Brain microvascular endothelial cell (primary cell): ENCODE data around the gene SRSF1.

ENCODE experiments used
- DNase-seq: peaks from one replicate; pipeline ENCODE4 v3.0.0-alpha.2; 2020
- H3K27ac ChIP-seq: fragments of 250-450 bp; sonication (Bioruptor Pico); 2 replicates; pipeline ENCODE4 v1.5.1; 2020; ENCODE audit warnings: mild to moderate bottlenecking, moderate library complexity
- H3K27me3 ChIP-seq: fragments of 250-450 bp; sonication (Bioruptor Pico); replicated peaks from 2 replicates; pipeline ENCODE4 v1.5.1; 2020; ENCODE audit warnings: mild to moderate bottlenecking
- H3K36me3 ChIP-seq: fragments of 250-450 bp; sonication (Bioruptor Pico); replicated peaks from 2 replicates; pipeline ENCODE4 v1.5.1; 2020; ENCODE audit warnings: mild to moderate bottlenecking
- H3K4me3 ChIP-seq: 2 replicates; pipeline ENCODE4 v1.5.1; 2011; ENCODE audit warnings: low read depth, mild to moderate bottlenecking, control low read depth, low read length, moderate library complexity
- in situ Hi-C: cut with HindIII; loops from 2 replicates; pipeline ENCODE4 v1.10.0; 2017; ENCODE audit warnings: low sequenced_read_pairs, low pct_ligation_motif_present
- TF ChIP-seq, protein P1 (sequence below): IDR thresholded peaks from 2 replicates; pipeline ENCODE4 v1.5.1; 2011; ENCODE audit warnings: low read depth, mild to moderate bottlenecking, moderate library complexity, low read length, control low read depth, inconsistent platforms; ENCODE audit errors: missing control alignments

Gene SRSF1

GRCh38 chr17:58028578-58028977 lies 21.5 kb upstream of the SRSF1 start:
- TF ChIP-seq, protein P1, sequence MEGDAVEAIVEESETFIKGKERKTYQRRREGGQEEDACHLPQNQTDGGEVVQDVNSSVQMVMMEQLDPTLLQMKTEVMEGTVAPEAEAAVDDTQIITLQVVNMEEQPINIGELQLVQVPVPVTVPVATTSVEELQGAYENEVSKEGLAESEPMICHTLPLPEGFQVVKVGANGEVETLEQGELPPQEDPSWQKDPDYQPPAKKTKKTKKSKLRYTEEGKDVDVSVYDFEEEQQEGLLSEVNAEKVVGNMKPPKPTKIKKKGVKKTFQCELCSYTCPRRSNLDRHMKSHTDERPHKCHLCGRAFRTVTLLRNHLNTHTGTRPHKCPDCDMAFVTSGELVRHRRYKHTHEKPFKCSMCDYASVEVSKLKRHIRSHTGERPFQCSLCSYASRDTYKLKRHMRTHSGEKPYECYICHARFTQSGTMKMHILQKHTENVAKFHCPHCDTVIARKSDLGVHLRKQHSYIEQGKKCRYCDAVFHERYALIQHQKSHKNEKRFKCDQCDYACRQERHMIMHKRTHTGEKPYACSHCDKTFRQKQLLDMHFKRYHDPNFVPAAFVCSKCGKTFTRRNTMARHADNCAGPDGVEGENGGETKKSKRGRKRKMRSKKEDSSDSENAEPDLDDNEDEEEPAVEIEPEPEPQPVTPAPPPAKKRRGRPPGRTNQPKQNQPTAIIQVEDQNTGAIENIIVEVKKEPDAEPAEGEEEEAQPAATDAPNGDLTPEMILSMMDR, result no peak
- no peak for DNase-seq
- in situ Hi-C loops, result no loop called here
- Histone ChIP-seq H3K36me3 (no peaks in the 10 kb centered on the region), H3K27ac (no peak overlapping the region), H3K4me3 (no peak overlapping the region), H3K27me3 (peaks cover 2% of the 10 kb centered on the region)

DNA sequence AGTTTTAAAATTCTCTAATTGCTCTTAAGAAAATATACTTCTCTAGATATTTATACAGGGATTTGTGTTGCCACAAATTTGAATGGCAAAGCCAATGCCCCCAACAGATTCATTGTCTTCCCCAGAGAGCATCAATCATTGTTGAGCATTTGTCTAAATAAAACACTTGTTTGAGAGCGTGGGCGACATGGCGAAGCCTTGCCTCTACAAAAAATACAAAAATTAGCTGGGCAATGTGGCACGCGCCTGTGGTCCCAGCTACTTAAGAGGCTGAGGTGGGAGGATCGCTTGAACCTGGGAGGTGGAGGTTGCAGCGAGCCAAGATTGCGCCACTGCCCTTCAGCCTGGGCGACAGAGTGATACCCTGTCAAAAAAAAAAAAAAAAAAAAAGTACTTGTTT lies 13.4 kb upstream of the SRSF1 start:
- in situ Hi-C loops, result no loop called here
- H3K27ac ChIP-seq, result no peak overlapping the region
- TF ChIP-seq, protein P1, result no peak
- H3K4me3 ChIP-seq, result no peak overlapping the region
- peaks cover 1% of the 10 kb centered on the region for H3K27me3 ChIP-seq
- no peaks in the 10 kb centered on the region for H3K36me3 ChIP-seq
- no peak for DNase-seq

GRCh38 chr17:58019521-58019920 lies 12.5 kb upstream of the SRSF1 start:
- Histone ChIP-seq H3K27ac (no peak overlapping the region), H3K36me3 (no peaks in the 10 kb centered on the region), H3K4me3 (no peak overlapping the region), H3K27me3 (no peaks in the 10 kb centered on the region)
- TF ChIP-seq, protein P1, result no peak
- DNase-seq, result no peak
- in situ Hi-C loops, result no loop called here

GRCh38 chr17:58019039-58019438 lies 12.0 kb upstream of the SRSF1 start:
- TF ChIP-seq, protein P1, result no peak
- no peak overlapping the region for H3K4me3 ChIP-seq
- DNase-seq, result no peak
- no peaks in the 10 kb centered on the region for H3K36me3 ChIP-seq
- H3K27ac ChIP-seq, result no peak overlapping the region
- no peaks in the 10 kb centered on the region for H3K27me3 ChIP-seq
- in situ Hi-C loops, result no loop called here

GRCh38 chr17:58010067-58010799 lies 3.2 kb upstream of the SRSF1 start:
- no peak overlapping the region for H3K4me3 ChIP-seq
- TF ChIP-seq, protein P1, result no peak
- no peaks in the 10 kb centered on the region for H3K27me3 ChIP-seq
- no peak for DNase-seq
- in situ Hi-C loops, result no loop called here
- H3K36me3 ChIP-seq, result peaks cover 5% of the 10 kb centered on the region
- no peak overlapping the region for H3K27ac ChIP-seq
